Bronchial epithelial cell (primary cell): ENCODE results near the gene PIF1. TPM values are rescaled to one million over a fixed set of nuclear protein-coding genes. Genes with fewer than 3 reads are reported as not detected.

Source experiments
- DNase-seq: peaks from one replicate; pipeline ENCODE4 v3.0.0-alpha.2; 2010; ENCODE audit warnings: low read depth
- FAIRE-seq: peaks from 2 replicates; lab custom pipeline; 2011; peaks lifted over from hg19 to GRCh38; lab: Jason Lieb, UNC
- H3K27me3 ChIP-seq: 2 replicates; pipeline ENCODE4 v1.5.1; 2011; ENCODE audit warnings: low read length; ENCODE audit not compliant: control insufficient read depth, insufficient read depth
- H3K36me3 ChIP-seq: 2 replicates; pipeline ENCODE4 v1.5.1; 2011; ENCODE audit warnings: low read length; ENCODE audit not compliant: control insufficient read depth, insufficient read depth
- H3K4me3 ChIP-seq: 2 replicates; pipeline ENCODE4 v1.5.1; 2011; ENCODE audit warnings: mild to moderate bottlenecking, low read depth, low read length, control low read depth
- total RNA-seq: library from RNA; depleted of rRNA; stranded (reverse); fragments of >200 nt; gene quantifications from 2 replicates; pipeline ENCODE4 v1.2.1, GENCODE V29; 2014
- TF ChIP-seq, protein P1 (sequence below): IDR thresholded peaks from 2 replicates; pipeline ENCODE4 v1.5.1; 2011; ENCODE audit warnings: mild to moderate bottlenecking, moderate library complexity, low read length, control low read depth, inconsistent platforms; ENCODE audit not compliant: insufficient read depth, severe bottlenecking

The PIF1 gene
- total RNA-seq, 1 donor from 2014 or later, result 0.26 TPM

DNA sequence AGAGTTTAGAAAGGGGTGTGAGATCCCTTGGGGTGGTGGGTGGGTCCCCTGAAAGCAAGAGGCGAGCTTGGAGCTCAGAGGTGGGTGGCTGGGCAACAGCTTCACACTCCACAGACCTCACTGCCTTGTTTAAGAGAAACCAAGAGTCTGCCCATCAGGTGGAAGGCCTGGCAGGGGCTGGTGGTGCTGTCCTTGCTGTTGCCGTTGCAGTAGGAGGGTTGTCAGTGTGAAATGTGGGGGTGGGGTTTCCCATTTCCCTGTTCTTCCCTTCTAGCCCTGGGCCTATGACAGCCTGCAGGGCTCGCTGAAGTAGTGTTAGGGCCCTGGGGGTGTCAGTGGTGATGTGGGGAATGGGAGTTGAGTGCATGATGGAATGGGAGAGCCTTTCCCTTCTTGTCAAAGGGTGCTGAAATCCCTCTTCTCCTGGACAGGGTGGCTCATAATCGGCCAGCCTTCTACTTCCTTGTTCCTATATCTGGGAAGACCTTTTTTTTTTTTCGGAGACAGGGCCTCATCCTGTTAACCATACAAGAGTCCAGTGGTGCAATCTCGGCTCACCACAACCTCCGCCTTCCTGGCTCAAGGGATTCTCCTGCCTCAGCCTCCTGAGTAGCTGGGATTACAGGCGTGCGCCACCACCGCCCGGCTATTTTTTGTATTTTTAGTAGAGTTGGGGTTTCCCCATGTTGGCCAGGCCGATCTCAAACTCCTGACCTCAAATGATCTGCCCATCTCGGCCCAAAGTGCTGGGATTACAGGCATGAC, 20.6 kb upstream of the PIF1 start:
- Histone ChIP-seq H3K4me3 (no peak overlapping the region), H3K36me3 (no peaks in the 10 kb centered on the region), H3K27me3 (no peaks in the 10 kb centered on the region)
- DNase-seq (no peak), FAIRE-seq (no peak)
- TF ChIP-seq, protein P1, sequence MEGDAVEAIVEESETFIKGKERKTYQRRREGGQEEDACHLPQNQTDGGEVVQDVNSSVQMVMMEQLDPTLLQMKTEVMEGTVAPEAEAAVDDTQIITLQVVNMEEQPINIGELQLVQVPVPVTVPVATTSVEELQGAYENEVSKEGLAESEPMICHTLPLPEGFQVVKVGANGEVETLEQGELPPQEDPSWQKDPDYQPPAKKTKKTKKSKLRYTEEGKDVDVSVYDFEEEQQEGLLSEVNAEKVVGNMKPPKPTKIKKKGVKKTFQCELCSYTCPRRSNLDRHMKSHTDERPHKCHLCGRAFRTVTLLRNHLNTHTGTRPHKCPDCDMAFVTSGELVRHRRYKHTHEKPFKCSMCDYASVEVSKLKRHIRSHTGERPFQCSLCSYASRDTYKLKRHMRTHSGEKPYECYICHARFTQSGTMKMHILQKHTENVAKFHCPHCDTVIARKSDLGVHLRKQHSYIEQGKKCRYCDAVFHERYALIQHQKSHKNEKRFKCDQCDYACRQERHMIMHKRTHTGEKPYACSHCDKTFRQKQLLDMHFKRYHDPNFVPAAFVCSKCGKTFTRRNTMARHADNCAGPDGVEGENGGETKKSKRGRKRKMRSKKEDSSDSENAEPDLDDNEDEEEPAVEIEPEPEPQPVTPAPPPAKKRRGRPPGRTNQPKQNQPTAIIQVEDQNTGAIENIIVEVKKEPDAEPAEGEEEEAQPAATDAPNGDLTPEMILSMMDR, result no peak

DNA sequence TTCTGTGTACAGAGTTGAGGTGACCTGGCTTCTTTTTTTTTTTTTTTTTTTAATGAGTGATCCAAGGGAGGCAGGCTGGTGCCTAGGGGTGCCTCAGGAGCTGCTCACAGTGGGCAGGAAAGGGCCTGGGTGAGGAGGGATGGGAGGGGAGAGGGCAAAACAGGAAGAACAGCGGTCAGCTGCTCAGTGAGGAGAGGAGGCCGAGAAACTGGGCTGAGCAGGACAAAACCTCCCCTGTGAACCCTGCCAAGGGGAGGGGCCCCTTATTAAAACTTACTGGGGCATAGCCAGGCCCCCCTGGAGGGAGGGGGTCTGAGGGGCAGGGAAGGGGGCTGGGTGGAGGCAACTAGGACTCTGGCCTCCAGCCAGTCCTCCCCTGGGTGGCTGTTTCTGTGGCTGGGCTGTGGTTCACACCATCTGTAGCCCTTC, 19.8 kb upstream of the PIF1 start:
- DNase-seq, result no peak
- no peak overlapping the region for H3K4me3 ChIP-seq
- no peak for FAIRE-seq
- TF ChIP-seq, protein P1, result no peak
- no peaks in the 10 kb centered on the region for H3K27me3 ChIP-seq
- H3K36me3 ChIP-seq, result no peaks in the 10 kb centered on the region

DNA sequence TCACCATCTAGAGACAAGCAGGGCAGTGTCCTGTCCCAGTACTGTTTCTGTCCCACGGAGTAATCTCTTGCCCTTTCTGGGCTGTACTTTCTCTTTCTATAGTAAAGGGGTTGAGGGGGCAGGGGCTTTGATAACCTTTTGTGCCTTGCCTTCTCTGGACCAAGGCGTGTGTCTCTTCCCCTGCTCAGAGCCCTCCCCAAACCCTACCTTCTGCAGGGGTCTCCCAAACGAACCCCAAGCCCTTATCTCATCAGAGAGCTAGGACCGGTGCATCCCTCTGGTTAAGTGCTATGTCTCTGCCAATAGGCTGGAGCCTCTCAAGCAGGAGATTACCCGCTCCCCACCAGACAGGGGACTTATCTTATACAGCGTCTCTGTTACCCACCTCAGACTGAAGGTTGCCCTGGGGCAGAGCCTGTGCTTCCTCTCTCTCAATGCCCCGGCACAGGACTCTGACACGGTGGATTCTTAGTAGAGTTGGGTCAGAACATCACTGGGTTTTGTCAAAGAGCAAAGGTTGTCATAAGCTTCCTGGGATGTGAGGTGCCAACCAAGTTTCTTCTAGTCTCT, 19.2 kb upstream of the PIF1 start:
- FAIRE-seq (no peak), DNase-seq (no peak)
- Histone ChIP-seq H3K27me3 (no peaks in the 10 kb centered on the region), H3K36me3 (no peaks in the 10 kb centered on the region), H3K4me3 (no peak overlapping the region)
- TF ChIP-seq, protein P1, result no peak

DNA sequence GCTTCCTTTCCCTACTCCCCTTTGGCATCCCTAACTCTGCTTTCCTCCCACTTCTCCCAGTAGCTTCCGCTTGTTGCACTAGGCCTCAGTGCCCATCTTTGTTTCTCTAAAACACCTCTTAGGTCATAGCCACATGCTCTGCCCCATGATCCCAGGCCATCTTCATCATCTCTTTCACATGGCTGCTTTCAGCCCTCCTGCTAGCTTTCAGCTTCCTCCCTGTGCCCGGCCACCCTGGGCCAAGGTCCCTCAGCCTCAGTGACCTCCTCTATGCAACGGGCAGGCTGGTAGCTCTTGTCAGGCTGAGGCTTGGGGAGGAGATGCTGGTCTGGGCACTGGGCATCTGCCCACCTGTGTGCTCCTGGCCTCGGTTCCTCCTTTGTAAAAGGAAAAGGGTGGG, 18.5 kb upstream of the PIF1 start:
- Histone ChIP-seq H3K4me3 (no peak overlapping the region), H3K27me3 (no peaks in the 10 kb centered on the region), H3K36me3 (no peaks in the 10 kb centered on the region)
- FAIRE-seq (no peak), DNase-seq (no peak)
- TF ChIP-seq, protein P1, result no peak

DNA sequence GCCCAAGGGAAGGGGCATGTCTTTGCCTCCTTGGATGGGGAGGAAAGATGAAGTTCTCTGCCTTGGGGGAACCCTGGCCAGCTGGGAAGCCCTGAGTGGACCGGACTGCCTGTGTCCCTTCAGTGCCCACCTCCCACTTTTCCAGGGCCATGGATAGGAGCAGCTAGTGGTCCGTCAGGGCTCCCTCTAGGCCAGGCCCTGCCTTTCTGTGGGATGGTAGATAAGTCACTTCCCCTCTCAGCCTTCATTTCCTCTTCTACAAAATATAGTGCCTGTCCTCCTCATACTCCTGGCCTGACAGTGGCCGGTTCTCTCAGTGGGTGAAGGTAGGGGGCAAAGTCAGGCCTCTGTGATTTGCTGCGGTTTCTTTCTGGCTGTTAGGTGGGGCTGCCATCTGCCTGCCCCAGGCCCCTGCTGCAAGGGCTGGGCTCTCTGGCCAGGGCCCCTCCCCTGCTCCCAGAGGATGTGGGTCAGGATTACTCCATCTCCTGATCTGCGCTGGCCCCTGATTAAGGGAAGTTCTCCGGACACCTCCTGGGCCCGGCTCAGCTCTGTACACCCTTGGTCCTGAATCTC, 17.6 kb upstream of the PIF1 start:
- no peak for DNase-seq
- no peaks in the 10 kb centered on the region for H3K36me3 ChIP-seq
- H3K27me3 ChIP-seq, result no peaks in the 10 kb centered on the region
- TF ChIP-seq, protein P1, result no peak
- no peak overlapping the region for H3K4me3 ChIP-seq
- FAIRE-seq, result no peak
